ENCODE results near the gene ATRN.
"Not testable (repeated sequence)": the region's sequence is repeated elsewhere in the genome, so short reads cannot be mapped to it uniquely, and the experiment has no call there.

DNA sequence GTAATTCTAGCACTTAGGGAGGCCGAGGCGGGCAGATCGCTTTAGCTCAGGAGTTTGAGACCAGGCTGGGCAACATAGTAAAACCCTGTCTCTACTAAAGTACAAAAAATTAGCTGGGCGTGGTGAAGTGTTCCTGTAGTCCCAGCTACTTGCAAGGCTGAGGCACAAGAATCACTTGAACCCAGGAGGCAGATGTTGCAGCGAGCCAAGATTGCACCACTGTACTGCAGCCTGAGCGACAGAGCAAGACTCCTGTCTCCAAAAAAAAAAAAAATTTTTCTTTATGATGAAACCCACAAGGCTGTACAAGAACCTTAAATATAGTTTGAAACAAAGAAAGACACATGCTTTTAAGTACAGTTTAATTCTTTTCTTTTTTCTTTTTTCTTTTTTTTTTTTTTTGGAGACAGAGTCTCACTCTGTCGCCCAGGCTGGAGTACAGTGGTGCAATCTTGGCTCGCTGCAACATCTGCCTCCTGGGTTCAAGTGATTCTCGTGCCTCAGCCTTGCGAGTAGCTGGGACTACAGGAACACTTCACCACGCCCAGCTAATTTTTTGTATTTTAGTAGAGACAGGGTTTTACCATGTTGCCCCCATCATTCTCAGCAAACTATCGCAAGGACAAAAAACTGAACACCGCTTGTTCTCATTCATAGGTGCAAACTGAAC is 144.5 kb downstream of the ATRN start:
- TF ChIP-seq POLR2A, EP300, POLR2AphosphoS5 (IDR thresholded peaks at IDR 0.05): not testable (repeated sequence)
- TF ChIP-seq, protein P1, sequence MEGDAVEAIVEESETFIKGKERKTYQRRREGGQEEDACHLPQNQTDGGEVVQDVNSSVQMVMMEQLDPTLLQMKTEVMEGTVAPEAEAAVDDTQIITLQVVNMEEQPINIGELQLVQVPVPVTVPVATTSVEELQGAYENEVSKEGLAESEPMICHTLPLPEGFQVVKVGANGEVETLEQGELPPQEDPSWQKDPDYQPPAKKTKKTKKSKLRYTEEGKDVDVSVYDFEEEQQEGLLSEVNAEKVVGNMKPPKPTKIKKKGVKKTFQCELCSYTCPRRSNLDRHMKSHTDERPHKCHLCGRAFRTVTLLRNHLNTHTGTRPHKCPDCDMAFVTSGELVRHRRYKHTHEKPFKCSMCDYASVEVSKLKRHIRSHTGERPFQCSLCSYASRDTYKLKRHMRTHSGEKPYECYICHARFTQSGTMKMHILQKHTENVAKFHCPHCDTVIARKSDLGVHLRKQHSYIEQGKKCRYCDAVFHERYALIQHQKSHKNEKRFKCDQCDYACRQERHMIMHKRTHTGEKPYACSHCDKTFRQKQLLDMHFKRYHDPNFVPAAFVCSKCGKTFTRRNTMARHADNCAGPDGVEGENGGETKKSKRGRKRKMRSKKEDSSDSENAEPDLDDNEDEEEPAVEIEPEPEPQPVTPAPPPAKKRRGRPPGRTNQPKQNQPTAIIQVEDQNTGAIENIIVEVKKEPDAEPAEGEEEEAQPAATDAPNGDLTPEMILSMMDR (IDR thresholded peaks at IDR 0.05), result not testable (repeated sequence)
